GM21576 (cell line): ENCODE results near the gene SHLD1.

ENCODE experiments used
- ATAC-seq: cut with Tn5 transposase; IDR thresholded peaks from one replicate; pipeline ENCODE4 v1.9.1; 2021; ENCODE audit warnings: mild to moderate bottlenecking, moderate library complexity; ENCODE audit not compliant: unreplicated experiment

The SHLD1 gene

DNA sequence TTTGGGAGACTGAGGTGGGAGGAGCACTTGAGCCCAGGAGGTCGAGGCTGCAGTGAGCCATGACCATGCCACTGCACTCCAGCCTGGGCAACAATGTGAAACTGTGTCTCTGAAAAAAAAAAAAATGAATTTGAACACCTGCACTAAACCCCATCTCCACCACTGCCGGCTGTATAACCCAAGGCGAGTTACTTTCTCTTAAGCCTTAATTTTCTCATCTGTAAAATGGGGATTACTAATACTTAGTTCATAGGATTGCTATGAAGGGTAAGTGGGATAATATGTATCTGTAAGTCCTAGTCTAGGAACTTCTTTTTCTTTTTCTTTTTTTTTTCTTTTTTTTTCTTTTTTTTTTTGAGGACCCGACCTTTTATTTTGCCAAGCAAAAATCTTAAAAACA, 61.5 kb downstream of the SHLD1 start:
- ATAC-seq, result no peak

DNA sequence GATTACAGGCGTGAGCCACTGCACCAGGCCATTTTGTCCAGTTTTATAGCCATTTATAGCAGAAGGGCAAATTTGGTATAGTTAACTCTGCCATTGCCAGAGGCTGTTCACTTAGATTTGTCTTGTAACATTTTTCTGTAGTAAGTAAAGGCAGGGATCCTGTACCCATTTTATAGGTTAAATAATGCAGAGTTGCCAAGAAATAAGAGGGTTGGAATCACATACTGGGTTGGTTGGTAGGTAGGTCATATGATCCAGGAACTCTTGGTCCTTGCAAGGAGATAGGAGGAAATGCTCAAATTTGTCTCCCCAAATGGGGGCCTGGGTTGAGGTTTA, 68.1 kb downstream of the SHLD1 start:
- ATAC-seq, result no peak

GRCh38 chr20:5820738-5821137, 70.5 kb downstream of the SHLD1 start:
- no peak for ATAC-seq

- no peak for ATAC-seq
These were observed 71.5 kb downstream of the SHLD1 start for GRCh38 chr20:5821627-5822215.

DNA sequence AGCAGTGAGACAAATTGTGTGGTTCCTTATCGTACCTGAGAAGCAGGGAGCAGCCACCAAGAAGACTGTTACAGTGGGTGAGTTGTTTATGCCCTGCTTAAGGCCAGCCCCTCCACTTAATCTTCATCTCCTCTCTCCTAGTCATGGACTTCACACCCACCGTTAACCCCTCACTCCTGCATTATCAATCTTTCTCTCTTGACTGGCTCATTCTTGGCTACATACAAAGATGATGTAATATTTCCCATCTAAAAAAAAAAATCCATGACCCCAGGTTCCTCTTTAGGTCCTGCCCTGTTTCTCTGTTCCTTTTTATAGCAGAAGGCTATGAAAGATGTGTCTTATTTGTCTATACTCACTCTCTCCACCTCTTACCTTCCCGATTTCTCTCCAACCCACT, 72.4 kb downstream of the SHLD1 start:
- ATAC-seq, result no peak

DNA sequence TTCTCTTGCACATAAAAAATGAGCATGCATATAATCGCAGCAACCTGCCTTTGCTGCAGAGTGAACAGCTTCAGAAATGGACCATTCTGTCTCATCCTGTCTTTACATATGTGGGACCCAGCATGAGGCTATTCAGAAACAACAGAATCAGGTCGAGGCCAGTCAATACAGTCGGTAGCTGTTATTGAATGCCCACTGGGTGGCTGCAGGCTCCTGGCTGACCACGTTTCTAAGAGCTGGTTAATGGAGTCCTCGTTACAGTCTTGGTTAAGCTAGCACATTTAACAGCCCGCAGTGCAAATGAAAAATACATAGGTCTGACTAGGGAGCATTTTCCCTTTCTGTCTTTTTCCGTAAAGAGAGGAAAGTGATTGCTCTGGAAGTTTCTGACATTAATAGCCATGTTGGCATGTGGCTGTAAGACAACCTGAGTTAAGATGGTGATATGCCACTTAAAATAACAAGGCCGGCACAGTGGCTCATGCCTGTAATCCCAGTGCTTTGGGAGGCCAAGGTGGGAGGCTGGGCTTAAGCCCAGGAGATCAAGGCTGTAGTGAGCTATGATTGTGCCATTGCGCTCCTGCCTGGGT, 75.0 kb downstream of the SHLD1 start:
- ATAC-seq, result no peak

- ATAC-seq, result no peak
These were observed 77.1 kb downstream of the SHLD1 start for GRCh38 chr20:5827098-5827853.

GRCh38 chr20:5827861-5828260, 77.7 kb downstream of the SHLD1 start:
- ATAC-seq, result no peak

DNA sequence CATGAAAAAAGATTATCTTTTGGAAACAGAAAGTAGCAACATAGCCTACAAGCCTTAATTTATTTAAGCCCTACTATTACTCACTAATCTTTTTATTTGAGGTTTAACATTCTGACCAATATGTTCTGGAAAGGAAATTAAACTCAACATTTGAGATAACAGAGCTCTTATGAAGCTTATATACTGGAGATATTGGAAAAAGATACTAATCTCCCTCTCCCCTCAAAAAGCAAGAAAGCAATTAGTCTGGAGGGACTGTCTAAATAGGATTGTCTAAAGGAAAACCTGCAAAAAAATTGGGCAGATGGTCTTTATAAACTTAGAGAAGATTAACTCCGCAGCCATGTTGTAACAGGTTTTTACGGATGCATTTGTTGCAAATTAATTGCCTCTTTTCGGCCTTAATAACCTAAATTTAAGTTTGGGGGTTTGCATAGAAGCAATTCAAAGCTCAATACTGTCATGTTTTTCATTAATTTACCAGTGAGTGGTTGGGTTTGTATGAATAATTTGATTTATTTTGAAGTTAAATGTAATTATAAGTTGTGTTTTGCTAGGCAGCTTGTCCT, 79.1 kb downstream of the SHLD1 start:
- ATAC-seq, result no peak

DNA sequence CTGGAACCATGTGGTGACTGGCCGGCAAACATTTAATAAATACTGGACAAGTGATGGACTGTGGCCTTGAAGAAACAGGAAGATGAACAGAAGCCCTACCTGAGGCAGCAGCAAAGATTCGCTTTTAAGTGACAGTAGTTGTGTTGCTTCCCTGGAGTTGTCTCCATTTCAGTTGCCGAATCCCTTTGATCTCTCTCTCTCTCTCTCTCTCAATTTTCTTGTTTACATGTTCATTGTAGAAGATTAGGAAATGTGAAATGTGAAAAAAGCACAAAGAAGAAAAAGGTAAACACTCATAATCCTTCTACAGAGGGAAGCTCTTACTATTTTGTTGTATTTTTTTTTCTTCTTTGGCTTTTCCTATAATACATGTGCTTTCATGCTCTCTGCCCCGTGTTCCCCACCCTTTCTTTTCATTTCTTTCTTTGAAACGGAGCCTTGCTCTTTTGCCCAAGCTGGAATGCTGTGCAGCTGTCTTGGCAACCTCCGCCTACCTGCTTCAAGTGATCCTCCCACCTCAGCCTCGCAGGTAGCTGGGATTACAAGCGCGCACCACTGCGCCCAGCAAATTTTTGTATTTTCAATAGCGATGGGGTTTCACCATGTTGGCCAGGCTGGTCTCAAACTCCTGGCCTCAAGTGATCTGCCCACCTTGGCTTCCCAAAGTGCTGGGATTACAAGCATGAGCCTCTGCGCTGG, 81.5 kb downstream of the SHLD1 start:
- ATAC-seq, result no peak

- ATAC-seq, result no peak
These were observed 83.2 kb downstream of the SHLD1 start for GRCh38 chr20:5833309-5833941.

DNA sequence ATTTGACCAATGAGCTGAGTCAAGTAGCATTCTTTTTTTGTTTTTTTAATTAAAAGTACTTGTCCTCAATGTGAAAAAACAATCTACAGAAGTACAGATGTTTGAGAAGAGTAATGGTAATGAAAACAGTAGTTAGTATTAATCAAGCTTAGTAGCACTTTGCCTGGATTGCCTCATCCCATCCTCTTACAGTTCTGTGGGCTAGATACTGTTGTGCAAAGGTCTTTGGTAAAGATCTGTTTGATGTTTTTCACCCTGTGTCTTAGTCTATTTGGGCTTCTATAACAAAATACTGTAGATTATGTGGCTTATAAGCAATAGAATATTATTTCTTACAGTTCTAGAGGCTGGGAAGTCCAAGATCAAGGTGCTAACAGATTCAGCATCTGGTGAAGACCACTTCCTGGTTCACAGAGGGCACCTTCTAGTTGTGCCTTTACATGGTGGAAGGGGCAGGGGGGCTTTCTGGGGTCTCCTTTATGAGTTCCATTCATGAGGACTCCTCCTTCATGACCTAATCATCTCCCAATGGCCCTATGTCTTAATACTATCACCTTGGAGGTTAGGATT, 84.3 kb downstream of the SHLD1 start:
- no peak for ATAC-seq

GRCh38 chr20:5835321-5835821, 85.2 kb downstream of the SHLD1 start:
- no peak for ATAC-seq

GRCh38 chr20:5835871-5836270, 85.7 kb downstream of the SHLD1 start:
- ATAC-seq, result no peak

DNA sequence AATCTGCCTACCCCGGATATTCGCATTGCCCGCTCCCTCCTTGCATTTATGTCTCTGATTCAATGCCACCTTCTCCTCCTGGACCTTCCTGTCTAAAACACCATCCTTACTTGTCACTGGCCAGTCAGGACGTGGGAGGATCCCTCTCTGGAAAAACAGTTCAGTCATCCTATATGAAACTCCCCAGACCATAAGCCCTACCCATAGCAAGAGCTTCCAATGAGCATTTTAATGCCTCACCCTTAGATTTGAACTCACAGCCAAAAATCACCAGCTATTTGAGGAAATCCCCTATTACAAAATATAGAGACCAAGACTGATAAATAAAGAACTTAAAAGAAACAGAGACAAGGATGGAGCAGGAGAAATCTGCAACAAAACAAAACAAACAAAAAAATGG, 86.4 kb downstream of the SHLD1 start:
- ATAC-seq, result no peak

GRCh38 chr20:5840411-5841002, 90.3 kb downstream of the SHLD1 start:
- ATAC-seq, result no peak

DNA sequence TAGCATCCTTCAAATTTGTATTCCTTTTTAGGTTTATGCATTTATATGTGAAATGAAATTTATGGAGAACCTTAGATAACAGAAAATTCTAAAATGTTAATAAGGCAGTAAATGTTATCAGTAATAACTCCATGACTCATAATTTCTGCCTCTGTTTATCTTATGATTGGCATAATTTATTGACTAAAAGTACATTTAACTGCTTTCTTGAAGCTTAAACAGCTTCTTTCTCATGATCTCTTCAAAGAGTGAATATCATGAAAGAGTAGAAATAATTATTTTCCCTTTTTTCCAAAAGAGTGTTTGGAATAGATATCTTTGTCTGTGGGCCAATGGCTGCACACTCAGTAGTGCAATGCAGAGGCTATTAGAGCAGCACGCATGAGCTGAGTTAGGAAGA, 91.3 kb downstream of the SHLD1 start:
- ATAC-seq, result no peak

- no peak for ATAC-seq
These were observed 92.3 kb downstream of the SHLD1 start for GRCh38 chr20:5842465-5842864.

DNA sequence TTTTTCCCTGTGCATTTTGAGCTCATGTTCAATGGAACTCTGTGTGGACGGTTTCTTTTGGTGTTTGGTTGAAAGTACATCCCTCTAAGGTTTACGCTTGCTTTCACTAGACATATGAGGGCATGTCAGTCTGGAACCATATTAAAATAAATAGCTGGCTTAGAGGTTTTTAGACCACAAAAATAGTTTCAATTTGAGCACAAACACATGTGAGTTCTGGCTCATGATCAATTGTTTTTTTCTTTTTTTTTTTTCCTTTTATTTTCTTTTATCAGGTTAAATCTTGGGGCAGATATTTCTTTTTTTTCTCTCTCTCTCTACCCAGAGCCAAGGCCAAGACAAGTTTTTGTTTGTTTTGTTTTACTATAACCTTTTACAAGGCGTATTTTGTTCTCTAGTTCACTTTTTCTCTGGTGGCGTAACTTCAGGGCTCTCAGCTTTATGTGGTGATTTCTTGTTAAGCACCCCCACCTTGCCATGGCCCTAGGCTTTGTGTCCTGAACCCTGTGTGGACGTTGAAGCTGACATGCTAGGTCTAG, 92.9 kb downstream of the SHLD1 start:
- peak; percentile 68 for ATAC-seq
